Measurements from ENCODE around the gene ZNF433.
"Not testable (repeated sequence)": the region's sequence is repeated elsewhere in the genome, so short reads cannot be mapped to it uniquely, and the experiment has no call there.

ZNF433 gene

DNA sequence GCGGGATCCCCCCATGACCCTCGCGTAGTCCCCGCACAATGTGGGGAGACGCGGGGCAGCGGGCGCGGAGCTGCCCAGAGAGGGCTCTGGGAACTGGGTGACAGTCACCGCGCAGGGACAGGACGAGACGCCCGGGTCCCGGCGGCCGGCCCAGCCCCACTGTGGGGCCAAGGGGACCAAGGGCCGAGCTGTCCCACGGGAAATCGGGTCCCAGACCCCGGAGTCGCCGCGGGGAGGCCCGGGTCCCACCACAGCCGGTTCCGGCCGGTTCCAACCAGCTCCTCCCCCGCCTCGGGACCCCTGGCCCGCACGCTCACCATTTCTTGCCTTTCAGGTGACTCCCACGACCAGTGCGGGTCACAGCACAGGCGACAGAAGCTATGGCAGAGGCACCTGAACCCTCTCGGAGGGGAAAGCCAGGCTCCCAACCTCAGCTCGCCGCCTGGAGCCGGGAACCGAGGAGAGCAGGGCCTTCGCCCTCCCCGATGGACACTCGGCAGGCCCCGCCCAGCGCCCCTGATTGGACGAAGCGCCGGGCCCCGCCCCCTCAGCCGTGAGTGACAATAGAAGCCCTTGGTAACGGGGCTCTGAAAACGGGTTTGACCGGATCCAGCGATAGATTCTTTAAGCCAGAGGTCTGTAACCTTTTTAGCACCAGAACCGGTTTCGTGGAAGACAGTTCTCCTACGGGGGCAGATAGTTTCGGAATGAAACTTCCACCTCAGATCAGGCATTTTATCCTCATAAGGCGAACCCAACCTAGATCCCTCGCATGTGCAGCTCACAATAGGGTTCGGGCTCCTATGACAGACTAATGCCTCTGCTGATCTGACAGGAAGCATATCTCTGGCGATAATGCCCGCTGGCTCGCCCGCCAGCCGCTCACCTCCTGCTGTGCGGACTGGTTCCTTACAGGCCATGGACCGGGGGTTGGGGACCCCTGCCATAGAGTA, at the start of gene ZNF433:
TSS of gene ZNF433 (minus strand) at position 460 of the 953 bp plus-strand sequence. CDS start at position 320, 140 bp downstream.
- peak; percentile 54 to 94 for DNase-seq

DNA sequence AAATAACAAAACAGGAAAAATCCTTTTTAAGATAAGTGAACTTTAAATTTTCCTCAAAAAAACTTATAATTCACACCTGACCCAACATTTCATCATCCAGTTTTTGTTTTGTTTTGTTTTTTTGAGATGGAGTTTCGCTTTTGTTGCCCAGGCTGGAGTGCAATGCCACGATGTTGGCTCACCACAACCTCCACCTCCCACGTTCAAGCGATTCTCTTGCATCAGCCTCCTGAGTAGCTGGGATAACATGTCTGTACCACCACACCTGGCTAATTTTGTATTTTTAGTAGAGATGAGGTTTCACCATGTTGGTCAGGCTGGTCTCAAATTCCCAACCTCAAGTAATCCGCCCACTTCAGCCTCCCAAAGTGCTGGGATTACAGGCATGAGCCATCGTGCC, 47.9 kb upstream of the ZNF433 start:
- DNase-seq = not testable (repeated sequence)

DNA sequence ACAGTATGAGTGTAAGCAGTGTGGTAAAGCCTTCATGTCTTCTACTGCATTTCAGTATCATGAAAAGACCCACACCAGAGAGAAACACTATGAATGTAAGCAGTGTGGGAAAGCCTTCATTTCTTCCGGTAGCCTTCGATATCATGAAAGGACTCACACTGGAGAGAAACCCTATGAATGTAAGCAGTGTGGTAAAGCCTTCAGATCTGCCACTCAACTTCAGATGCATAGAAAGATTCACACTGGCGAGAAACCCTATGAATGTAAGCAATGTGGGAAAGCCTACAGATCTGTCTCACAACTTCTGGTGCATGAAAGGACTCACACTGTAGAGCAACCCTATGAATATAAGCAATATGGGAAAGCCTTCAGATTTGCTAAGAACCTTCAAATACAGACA, 41.9 kb upstream of the ZNF433 start:
- DNase-seq = no peak

DNA sequence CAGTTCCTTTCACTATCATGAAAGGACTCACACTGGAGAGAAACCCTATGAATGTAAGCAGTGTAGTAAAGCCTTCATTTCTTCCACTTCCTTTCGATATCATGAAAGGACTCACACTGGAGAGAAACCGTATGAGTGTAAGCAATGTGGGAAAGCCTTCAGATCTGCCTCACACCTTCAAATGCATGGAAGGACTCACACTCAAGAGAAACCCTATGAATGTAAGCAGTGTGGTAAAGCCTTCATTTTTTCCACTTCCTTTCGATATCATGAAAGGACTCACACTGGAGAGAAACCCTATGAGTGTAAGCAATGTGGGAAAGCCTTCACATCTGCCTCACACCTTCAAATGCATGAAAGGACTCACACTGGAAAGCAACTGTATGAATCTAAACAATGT, 40.9 kb upstream of the ZNF433 start:
- DNase-seq = not testable (repeated sequence)

DNA sequence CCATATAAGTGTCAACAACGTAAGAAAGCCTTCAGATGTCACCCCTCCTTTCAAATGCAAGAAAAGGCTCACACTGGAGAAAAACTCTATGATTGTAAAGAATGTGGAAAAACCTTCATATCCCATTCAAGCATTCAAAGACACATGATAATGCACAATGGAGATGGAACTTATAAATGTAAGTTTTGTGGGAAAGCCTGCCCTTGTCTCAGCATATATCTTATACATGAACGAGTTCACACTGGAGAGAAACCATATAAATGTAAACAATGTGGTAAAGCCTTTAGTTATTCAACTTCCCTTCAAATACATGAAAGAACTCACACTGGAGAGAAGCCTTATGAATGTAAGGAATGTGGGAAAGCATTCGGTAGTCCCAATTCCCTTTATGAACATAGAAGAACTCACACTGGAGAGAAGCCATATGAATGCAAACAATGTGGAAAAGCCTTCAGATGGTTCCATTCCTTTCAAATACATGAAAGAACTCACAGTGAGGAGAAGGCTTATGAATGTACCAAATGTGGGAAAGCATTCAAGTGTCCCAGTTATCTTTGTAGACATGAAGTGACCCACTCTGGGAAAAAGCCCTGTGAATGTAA, 40.2 kb upstream of the ZNF433 start:
- no peak for DNase-seq

DNA sequence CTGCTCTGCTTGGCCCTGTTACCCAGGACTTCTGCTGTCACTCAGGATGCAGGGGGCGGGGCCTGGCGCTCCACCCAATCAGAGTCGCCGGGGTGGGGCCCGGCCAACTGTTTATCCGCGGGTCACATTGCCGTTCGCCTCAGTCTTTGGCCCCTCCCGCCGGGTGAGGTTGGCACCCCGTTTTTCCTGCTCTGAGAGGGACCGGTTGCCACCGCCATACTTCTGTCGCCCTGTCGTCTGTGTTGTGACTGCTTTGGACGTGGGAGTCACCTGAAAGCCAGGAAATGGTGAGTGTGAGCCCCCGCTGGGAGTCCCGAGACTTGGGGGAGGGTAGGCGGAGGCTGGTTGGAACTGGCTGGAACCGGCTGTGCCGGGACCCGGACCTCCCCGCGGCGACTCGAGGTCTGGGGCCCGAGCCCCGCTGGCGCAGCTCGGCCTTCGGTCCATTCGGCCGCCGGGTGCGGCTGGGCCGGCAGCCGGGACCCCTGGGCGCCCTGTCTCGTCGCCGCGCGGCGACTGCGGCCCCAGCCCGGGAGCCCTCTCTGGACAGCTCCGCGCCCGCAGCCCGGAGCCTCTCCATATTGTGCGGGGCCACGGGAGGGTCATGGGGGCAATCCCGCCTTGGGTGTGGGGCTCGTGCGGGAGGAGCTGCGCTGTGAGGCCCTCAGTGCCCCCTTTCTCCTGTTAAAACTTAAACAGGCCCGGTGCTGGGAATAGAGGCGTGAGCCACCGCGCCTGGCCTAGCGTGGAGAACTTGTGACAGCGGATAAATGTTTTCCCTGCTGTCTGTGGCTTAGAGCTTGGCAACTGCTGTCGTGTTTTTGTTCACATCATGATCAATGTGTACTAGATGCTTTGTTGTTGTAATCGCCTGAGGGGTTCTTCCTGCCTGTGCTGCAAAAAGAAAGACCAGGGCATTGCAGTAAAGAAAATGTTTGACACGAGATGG, 29.4 kb upstream of the ZNF433 start, which contains the start of gene ZNF844:
TSS of gene ZNF844 (plus strand) at position 142 of the 949 bp plus-strand sequence. CDS start at position 285, 143 bp downstream.
- DNase-seq = peak; percentile 81 to 95

DNA sequence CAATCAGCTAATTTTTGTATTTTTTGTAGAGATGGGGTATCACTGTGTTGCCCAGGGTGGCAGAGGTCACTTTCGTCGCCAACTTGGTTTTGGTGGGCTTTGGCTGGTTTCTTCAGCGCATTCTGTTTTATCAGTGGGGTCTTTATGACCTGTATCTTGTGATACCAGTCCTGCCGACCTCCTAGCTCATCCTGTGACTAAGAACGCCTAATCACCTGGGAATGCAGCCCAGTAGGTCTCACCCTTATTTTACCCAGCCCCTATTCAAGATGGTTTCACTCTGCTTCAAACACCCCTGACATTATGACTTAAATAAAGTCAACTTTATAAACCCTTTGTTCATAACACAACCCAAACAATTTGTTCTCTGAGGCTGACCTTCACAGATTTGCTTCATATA, 20.3 kb upstream of the ZNF433 start:
- DNase-seq = no peak

DNA sequence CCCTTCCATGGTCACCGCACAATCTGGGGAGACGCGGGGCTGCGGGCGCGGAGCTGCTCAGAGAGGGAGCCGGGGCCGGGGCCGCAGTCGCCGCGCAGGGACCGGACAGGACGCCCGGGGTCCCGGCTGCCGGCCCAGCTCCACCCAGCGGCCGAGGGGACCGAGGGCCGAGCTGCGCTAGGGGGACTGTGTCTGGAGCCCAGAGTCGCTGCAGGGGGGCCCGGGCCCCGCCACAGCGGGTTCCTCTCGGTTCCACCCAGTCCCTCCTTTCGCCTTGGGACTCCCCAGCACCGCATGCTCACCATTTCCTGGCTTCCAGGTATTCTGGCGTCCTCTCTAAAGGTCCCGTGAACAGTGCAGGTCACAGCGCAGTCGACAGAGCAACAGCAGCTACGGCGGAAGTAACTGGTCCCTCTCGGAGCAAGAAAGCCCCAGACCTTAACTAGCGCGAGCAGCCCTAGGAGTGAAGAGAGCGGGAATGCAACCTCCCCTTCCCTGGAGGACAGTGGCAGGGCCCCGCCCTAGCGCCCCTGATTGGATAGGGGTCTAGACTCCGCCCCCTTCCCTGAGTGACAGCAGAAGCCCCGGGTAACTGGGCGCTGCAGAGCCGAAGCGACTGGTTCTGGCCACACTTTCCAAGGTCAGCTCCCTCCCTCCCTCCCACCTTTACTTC, 17.2 kb upstream of the ZNF433 start, which contains the start of gene ZNF878:
TSS of gene ZNF878 (minus strand) at position 465 of the 673 bp plus-strand sequence. CDS start at position 305, 160 bp downstream.
- DNase-seq = peak; percentile 58 to 81

DNA sequence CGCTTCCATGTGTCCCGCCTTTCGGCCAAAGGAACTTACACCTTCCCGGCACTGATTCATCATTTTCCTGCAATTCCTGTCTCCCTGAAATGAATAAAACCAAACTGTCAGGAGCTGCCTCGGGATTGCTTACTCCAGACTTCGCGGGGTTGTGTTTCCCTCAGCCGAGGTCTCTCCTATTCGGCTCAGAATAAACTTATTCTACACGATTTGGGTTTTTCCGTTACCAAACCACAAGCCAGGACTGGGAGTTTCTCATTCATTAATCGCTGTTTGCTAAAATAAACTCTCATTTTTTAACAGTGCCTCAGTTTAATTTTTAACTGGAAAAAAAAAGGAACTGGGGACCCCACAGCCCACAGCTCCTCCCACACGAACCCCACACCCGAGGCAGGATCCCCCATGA, 16.6 kb upstream of the ZNF433 start:
- DNase-seq = no peak

DNA sequence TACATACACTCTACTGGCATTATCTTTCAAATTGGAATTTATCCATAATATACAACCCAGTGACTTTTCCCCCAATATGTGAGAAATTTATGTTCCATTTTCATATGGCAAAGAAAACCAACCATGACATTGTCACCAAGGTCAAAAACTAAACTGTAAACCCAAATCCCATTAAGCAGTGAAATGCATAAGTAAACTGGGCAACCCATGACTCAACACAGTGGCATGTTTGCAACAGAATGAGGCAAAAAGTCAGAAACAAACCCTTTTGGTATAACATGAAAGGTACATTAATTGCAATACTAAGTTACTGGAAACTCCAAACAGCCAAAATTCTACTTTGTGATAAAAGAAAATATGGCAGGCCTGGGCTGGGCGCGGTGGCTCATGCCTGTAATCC, 12.4 kb upstream of the ZNF433 start:
- DNase-seq = no peak

DNA sequence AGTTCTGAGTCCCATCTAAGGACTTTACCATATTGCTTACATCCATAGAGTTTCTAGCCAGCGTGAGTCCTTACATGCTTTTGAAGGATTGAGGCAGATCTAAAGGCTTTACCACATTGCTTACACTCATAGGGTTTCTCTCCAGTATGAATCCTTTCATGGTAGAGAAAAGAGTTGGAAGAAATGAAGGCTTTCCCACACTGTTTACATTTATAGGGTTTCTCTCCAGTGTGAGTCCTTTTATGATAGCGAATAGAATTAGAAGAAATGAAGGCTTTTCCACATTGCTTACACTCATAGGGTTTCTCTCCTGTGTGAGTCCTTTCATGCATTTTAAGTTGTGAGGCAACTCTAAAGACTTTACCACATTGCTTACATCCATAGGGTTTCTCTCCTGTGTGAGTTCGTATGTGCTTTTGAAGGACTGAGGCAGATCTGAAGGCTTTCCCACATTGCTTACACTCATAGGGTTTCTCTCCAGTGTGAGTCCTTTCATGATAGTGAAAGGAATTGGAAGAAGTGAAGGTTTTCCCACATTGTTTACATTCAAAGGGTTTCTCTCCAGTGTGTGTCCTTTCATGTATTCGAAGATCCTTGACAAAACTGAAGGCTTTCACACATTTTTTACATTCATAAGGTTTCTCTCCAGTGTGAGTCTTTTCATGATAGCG, 8.4 kb upstream of the ZNF433 start:
- DNase-seq = no peak

DNA sequence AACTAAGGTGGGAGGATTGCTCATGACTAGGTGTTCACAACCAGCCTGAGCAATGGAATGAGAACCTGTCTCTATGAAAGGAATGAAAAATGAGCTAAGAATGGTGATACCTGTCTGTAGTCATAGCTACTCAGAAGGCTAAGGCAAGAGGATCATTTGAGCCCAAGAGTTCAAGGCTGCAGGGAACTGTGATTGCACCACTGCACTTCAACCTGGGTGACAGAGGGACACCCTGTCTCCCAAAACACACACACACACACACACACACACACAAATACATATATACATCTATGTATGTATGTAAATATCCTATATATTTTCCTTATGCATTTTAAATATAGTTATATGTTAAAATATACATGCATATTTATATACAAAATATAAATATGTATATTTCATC, 7.4 kb upstream of the ZNF433 start:
- DNase-seq = no peak

DNA sequence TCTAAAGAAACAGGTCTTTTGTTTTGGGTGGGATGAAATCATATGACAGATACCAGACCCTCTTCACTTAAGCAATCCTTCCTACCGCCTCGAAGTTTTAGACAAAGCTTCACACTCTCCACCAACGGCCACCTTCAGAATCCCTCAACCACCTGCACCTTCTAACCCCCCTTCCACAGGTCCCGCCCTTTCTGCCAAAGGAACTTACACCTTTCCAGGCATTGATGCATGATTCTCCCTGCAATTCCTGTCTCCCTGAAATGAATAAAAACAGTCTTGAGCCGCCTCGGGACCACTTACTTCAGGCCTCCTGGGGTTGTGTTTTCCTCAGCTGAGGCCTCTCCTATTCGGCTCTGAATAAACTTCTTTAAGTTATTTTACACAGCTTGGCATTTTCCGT, 859 bp downstream of the ZNF433 start:
- no peak for DNase-seq

DNA sequence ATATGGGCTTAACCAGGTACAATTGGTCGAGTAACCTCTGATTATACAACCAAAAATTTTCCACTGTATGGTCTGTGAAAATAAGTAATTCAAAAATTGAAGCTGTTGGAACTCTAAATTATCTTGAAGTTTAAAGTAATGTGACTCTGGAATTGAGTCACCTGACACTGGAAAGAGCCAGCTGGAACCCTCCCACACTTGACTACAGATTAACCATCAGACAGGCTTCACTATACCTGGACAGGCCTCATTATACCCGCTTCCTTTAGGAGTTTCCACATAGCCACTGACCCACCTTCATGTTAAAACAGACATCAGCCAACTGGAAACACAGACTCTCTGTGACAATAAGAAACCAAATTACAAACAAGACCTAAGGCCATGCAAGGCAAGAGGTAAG, 1.3 kb downstream of the ZNF433 start:
- DNase-seq = no peak

DNA sequence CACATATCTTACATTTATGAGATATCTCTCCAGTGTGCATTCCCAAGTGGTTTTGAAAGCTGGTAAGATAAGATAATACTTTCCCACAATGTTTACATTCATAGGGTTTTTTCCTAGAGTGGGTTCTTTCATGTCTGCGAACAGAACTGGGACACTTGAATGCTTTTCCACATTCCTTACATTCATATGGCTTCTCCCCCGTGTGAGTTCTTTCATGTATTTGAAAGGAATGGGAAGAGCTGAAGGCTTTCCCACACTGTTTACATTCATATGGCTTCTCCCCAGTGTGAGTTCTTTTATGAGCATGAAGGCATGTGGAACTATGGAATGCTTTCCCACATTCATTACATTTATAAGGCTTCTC, 19.7 kb downstream of the ZNF433 start:
- DNase-seq = no peak

DNA sequence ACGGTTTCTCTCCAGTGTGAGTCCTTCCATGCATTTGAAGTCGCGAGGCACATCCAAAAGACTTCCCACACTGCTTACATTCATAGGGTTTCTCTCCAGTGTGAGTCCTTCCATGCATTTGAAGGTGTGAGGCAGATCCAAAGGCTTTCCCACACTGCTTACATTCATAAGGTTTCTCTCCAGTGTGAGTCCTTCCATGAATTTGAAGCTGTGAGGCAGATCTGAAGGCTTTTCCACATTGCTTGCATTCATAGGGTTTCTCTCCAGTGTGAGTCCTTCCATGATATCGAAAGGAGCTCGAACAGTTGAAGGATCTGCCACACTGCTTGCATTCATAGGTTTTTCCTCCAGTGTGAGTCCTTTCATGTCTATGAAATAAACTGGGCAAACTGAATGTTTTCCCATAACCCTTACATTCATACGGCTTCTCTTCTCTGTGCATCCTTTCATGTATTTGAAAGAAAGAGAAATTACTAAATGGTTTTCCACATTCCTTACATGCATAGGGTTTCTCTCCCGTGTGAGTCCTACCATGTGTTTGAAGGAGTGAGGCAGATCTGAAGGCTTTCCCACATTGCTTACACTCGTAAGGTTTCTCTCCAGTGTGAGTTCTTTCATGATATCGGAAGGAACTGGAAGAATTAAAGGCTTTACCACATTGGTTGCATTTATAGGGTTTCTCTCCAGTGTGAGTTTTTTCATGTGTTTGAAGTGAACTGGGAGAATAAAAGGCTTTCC, 20.3 kb downstream of the ZNF433 start:
- DNase-seq = no peak

DNA sequence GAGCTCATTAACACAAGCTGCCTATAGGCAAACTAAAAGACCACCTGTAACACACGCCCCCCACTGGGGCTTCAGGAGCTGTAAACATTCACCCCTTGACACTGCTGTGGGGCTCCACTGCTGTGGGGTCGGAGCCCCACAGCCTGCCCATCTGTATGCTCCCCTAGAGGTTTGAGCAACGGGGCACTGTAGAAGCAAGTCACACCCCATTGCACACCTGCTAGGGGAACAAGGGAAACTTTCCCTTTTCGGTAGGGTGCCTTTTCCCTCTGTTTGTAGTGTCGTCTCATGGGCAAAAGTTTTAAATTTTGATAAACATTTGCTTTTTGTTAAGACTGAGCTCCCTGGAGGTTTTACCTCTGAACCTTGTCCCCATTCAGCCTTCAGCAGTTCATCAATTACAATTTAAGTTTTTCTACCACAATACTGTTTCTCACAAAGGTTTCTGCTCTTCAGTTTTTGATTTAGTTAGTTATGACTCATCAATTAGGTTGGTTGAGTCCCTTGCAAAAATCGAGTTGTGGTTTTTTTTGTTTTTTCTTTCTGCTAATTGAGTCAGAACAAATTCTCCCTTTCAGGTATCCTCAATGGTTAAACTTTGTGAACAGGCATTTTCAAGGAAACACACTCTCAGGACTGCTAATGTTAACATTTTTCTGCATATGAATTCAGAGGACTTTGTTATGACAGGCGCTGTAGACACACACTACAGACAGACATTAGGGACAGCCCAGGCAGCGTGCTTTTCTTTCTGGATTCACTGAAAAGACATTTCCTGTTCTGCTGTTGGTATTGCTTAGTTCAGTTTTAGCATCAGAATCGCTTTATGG, 35.1 kb downstream of the ZNF433 start:
- DNase-seq = no peak

DNA sequence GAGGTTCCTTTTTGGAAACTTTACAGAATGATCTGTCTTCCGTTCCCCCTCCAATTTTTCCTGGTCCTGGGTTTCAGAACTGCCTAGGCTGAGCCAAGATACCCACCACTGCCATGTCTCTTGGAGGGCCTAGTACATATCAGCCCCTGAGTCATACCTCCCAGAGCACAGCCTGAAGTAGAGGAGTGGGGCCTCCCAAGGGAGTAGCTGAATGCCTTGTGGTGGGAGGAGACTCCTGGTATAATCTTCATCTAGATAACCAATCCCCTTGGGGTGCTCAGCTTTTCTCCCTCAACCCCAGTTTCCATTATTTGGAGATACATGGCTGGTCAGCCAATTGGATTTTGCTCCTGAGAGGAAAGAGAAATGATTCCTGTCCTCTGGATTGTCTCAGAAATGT, 40.3 kb downstream of the ZNF433 start:
- DNase-seq = no peak

DNA sequence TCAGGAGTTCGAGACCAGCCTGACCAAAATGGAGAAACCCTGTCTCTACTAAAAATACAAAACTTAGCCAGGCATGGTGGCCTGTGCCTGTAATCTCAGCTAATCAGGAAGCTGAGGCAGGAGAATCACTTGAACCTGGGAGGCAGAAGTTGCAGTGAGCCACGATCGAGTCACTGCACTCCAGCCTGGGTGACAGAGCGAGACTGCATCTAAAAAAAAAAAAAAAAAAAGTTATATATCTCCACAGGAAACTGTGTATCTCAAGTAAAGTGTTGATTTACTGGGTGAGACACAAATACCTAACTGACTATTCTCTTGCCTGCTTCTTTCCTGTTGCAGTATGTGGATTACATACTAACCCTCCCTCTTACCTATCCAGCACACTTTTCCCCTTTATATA, 43.6 kb downstream of the ZNF433 start:
- DNase-seq = not testable (repeated sequence)

DNA sequence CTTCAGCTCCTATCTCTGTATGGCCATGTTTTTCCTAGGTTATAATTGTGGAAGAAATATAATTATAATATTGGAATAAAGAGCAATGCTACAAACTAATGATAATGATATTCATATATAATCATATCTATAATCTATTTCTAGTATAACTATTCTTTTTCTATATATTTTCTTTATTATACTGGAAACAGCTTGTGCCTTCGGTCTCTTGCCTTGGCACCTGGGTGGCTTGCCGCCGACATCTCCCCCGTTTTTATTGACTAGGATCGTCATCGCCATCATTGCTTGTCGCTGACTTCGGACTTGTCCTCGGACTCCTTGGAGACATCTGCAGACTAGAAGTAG, 46.4 kb downstream of the ZNF433 start:
- no peak for DNase-seq

Measured in cerebellar nuclear complex (tissue), 1 donor.